ENCODE data around the gene SOWAHA. TPM values are rescaled to one million over a fixed set of nuclear protein-coding genes. Genes with fewer than 3 reads are reported as not detected.

Gene SOWAHA
- total and polyA plus RNA-seq, 4 donors = 0.06 to 0.98 (median 0.12) TPM

GRCh38 chr5:132779961-132780360, 33.1 kb upstream of the SOWAHA start:
- TF ChIP-seq, protein P1, sequence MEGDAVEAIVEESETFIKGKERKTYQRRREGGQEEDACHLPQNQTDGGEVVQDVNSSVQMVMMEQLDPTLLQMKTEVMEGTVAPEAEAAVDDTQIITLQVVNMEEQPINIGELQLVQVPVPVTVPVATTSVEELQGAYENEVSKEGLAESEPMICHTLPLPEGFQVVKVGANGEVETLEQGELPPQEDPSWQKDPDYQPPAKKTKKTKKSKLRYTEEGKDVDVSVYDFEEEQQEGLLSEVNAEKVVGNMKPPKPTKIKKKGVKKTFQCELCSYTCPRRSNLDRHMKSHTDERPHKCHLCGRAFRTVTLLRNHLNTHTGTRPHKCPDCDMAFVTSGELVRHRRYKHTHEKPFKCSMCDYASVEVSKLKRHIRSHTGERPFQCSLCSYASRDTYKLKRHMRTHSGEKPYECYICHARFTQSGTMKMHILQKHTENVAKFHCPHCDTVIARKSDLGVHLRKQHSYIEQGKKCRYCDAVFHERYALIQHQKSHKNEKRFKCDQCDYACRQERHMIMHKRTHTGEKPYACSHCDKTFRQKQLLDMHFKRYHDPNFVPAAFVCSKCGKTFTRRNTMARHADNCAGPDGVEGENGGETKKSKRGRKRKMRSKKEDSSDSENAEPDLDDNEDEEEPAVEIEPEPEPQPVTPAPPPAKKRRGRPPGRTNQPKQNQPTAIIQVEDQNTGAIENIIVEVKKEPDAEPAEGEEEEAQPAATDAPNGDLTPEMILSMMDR (IDR thresholded peaks at IDR 0.05; ENCODE audit: control extremely low read depth, extremely low read depth) = no peak
- peaks cover 0 to 8% (median 4%) of the 10 kb centered on the region in 3 donors for H3K27me3 ChIP-seq (ENCODE audit: control insufficient read depth in 3 of 3, insufficient read depth in 3 of 3, low read length in 2 of 3)
- no peak overlapping the region for H3K4me3 ChIP-seq
- DNase-seq (no peak), ATAC-seq (ENCODE audit: insufficient read depth, low FRiP score) (no peak)
- H3K36me3 ChIP-seq (ENCODE audit: control insufficient read depth in 4 of 4, insufficient read depth in 4 of 4, low read length in 4 of 4) = no peaks in the 10 kb centered on the region
- H3K9me3 ChIP-seq (ENCODE audit: control insufficient read depth in 4 of 4, insufficient read depth in 3 of 4, low read length in 3 of 4) = no peaks in the 10 kb centered on the region
- WGBS, 2 donors = 94 to 99% methylated on average over 3 of the region's 3 CpGs
- H3K9ac ChIP-seq (ENCODE audit: insufficient read depth in 1 of 2, low read length in 2 of 2) = no peak overlapping the region
- H3K4me1 ChIP-seq (ENCODE audit: control insufficient read depth in 5 of 5, insufficient read depth in 5 of 5, low read length in 5 of 5) = peaks cover 0 to 17% (median 9%) of the 10 kb centered on the region in 5 donors
- H3K27ac ChIP-seq (ENCODE audit: low read depth in 1 of 2, low read length in 1 of 2) = no peak overlapping the region

- DNase-seq (no peak), ATAC-seq (ENCODE audit: insufficient read depth, low FRiP score) (no peak)
- Histone ChIP-seq H3K4me3 (no peak overlapping the region), H3K27ac (ENCODE audit: low read depth in 1 of 2, low read length in 1 of 2) (no peak overlapping the region), H3K9ac (ENCODE audit: insufficient read depth in 1 of 2, low read length in 2 of 2) (no peak overlapping the region), H3K4me1 (ENCODE audit: control insufficient read depth in 5 of 5, insufficient read depth in 5 of 5, low read length in 5 of 5) (peaks cover 0 to 14% (median 7%) of the 10 kb centered on the region in 5 donors), H3K36me3 (ENCODE audit: control insufficient read depth in 4 of 4, insufficient read depth in 4 of 4, low read length in 4 of 4) (no peaks in the 10 kb centered on the region), H3K27me3 (ENCODE audit: control insufficient read depth in 3 of 3, insufficient read depth in 3 of 3, low read length in 2 of 3) (peaks cover 0 to 8% (median 4%) of the 10 kb centered on the region in 3 donors), H3K9me3 (ENCODE audit: control insufficient read depth in 4 of 4, insufficient read depth in 3 of 4, low read length in 3 of 4) (no peaks in the 10 kb centered on the region)
- TF ChIP-seq, protein P1 (IDR thresholded peaks at IDR 0.05; ENCODE audit: control extremely low read depth, extremely low read depth) = no peak
- 88 to 89% methylated on average over 1 of the region's 1 CpG for WGBS, 2 donors
These were observed 32.5 kb upstream of the SOWAHA start for GRCh38 chr5:132780577-132780976.

- Histone ChIP-seq H3K9ac (ENCODE audit: insufficient read depth in 1 of 2, low read length in 2 of 2) (no peak overlapping the region), H3K27me3 (ENCODE audit: control insufficient read depth in 3 of 3, insufficient read depth in 3 of 3, low read length in 2 of 3) (peaks cover 0 to 8% (median 4%) of the 10 kb centered on the region in 3 donors), H3K9me3 (ENCODE audit: control insufficient read depth in 4 of 4, insufficient read depth in 3 of 4, low read length in 3 of 4) (no peaks in the 10 kb centered on the region), H3K4me3 (no peak overlapping the region), H3K36me3 (ENCODE audit: control insufficient read depth in 4 of 4, insufficient read depth in 4 of 4, low read length in 4 of 4) (no peaks in the 10 kb centered on the region), H3K27ac (ENCODE audit: low read depth in 1 of 2, low read length in 1 of 2) (no peak overlapping the region), H3K4me1 (ENCODE audit: control insufficient read depth in 5 of 5, insufficient read depth in 5 of 5, low read length in 5 of 5) (peaks cover 0 to 9% (median 7%) of the 10 kb centered on the region in 5 donors)
- TF ChIP-seq, protein P1 (IDR thresholded peaks at IDR 0.05; ENCODE audit: control extremely low read depth, extremely low read depth) = no peak
- 85 to 88% methylated on average over 4 of the region's 4 CpGs for WGBS, 2 donors
- DNase-seq (no peak), ATAC-seq (ENCODE audit: insufficient read depth, low FRiP score) (no peak)
These were observed 32.1 kb upstream of the SOWAHA start for GRCh38 chr5:132781029-132781428.

GRCh38 chr5:132782101-132782500, 31.0 kb upstream of the SOWAHA start:
- no peak overlapping the region for H3K9ac ChIP-seq (ENCODE audit: insufficient read depth in 1 of 2, low read length in 2 of 2)
- no peaks in the 10 kb centered on the region for H3K9me3 ChIP-seq (ENCODE audit: control insufficient read depth in 4 of 4, insufficient read depth in 3 of 4, low read length in 3 of 4)
- H3K4me1 ChIP-seq (ENCODE audit: control insufficient read depth in 5 of 5, insufficient read depth in 5 of 5, low read length in 5 of 5) = peaks cover 0 to 7% (median 7%) of the 10 kb centered on the region in 5 donors
- peaks cover 0 to 8% (median 4%) of the 10 kb centered on the region in 3 donors for H3K27me3 ChIP-seq (ENCODE audit: control insufficient read depth in 3 of 3, insufficient read depth in 3 of 3, low read length in 2 of 3)
- TF ChIP-seq, protein P1 (IDR thresholded peaks at IDR 0.05; ENCODE audit: control extremely low read depth, extremely low read depth) = no peak
- ATAC-seq (ENCODE audit: insufficient read depth, low FRiP score) = no peak
- H3K27ac ChIP-seq (ENCODE audit: low read depth in 1 of 2, low read length in 1 of 2) = no peak overlapping the region
- H3K4me3 ChIP-seq = no peak overlapping the region
- H3K36me3 ChIP-seq (ENCODE audit: control insufficient read depth in 4 of 4, insufficient read depth in 4 of 4, low read length in 4 of 4) = no peaks in the 10 kb centered on the region
- no peak for DNase-seq
- WGBS, 2 donors = 31 to 53% methylated on average over 4 of the region's 4 CpGs
